Activated CD4-positive, alpha-beta T cell treated with anti-CD3 and anti-CD28 coated beads, Interleukin-2, amount 50 U/mL, for 48 hours (primary cell): ENCODE results near the gene ACOXL.

Experiments used
- DNase-seq, 2 experiments: peaks; one replicate each; pipeline ENCODE4 v3.0.0-alpha.2; 2020

ACOXL gene

DNA sequence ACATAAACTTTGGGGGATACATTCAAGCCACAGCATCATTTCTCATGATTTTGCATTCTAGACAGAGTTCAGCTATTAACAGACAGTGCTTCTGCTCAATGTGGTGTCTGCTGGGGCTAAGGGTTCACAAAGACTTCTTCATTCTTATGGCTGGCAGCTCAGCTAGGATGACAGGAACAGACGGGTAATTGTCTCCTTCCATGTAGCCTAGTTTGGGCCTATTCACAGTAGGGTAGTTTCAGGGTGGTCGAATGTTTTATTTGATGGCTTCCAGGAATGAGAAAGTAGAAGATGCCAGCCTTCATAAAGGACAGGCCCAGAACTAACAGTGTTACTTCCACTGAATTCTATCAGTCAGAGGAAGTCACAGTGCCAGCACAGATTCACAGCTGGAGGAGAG is 362.3 kb downstream of the ACOXL start:
- no peak for DNase-seq

- DNase-seq, result no peak
These were observed 363.1 kb downstream of the ACOXL start for GRCh38 chr2:111095434-111095833.

DNA sequence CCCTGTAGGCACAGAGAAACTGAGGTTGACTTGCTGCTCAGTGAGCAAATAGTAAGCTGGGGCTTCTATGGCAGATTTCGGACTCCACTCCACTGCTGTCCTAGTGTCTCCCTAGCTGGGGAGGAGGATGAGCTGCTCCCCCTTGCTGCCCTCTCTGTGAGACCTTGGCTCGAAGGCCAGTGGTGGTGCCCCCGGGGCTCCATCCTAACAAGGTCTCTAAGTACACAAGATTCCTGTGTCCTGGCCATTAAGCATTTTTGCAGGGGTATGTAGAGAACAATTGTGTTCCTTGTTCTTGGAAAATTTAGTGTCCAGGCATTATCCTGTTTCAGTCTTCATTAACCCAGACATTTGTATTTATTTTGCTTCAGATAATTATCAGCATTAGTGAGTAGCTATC is 367.0 kb downstream of the ACOXL start:
- no peak for DNase-seq

- DNase-seq, result no peak
These were observed 367.9 kb downstream of the ACOXL start for GRCh38 chr2:111100087-111100764.

DNA sequence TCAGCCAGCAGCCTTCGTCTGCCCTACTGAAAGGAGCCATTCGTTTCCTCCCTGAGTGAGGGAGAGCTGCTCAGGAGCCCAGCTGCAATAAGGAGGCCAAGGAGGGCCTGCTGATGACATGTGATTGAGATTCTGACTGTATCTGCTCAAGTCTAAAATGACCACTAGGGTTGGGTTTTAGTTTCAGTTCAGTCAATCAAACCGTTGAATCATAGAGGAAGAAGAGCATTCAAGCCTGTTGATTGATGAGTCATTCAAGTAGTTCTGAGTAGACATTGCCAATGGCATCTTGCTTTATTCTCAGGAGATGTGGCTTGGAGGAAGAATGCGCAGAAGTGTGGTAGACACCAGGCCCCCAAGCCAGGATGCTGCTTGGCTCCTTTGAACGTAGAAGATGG is 368.4 kb downstream of the ACOXL start:
- peak; percentile 16 to 46 for DNase-seq

DNA sequence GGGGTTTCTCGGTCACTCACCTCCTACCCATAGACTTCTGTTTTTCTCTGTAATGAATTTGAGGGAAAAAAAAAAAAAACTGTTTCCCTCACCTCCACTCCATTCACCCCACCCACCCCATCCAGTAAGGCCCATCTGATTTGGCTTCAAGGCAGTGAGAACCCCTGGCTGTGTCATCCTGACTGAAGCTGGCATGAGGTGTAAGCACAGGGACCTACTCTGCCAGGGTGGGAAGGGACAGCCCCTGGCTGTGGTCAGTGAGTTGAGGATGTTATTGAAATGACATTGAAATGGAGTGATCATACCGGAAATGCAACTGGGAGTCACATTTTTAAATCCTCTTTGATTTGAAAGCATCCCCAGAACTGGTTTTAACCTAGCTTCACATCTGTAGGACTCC is 369.2 kb downstream of the ACOXL start:
- DNase-seq, result peak; percentile 20 to 40

- DNase-seq, result no peak
These were observed 369.8 kb downstream of the ACOXL start for GRCh38 chr2:111102216-111102615.

- DNase-seq, result no peak
These were observed 373.6 kb downstream of the ACOXL start for GRCh38 chr2:111105926-111106325.

DNA sequence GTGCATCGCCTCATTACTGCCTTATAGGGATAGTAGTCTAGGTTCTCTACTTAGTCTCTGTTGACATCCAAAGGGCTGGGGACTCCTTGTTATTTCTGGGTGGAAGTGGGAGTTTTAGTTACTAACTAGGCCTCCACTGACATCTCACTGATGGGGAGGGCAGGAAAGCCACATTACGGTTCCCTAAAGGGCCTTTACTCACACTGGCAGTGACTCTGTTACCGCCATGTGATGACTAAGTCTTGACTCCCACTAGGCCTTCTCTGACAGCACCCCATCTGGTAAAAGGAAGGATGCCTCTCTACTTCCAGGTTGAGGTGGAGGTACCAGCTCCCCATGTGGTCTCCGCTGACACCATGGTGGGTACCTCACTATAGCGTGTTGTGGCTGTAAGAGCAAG is 374.3 kb downstream of the ACOXL start:
- peak in 1 of 2 experiments; percentile 23 for DNase-seq

DNA sequence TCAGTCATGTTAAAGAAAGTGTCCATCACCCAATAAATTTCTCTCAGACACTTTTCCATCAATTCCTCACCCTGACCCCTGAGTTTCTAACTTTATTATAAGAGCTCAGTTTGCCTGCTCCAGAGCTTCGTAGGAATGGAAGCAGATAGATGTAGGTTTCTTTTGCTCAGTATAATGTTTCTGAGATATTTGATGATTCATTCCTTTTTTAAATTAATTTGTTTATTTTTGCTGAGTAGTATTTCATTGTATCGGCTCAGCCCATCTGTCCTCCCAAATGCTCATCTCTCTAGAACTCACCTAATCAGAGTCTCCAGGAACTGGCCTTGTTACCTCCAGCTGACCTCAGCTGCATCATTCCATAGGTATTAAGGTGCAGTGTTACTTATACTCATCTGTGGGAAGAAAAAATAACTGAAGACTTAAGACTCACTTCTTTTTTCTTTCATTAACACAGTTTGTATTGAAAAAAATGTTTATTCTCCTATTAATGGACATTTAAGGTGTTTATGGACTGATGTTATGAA is 376.4 kb downstream of the ACOXL start:
- no peak for DNase-seq

DNA sequence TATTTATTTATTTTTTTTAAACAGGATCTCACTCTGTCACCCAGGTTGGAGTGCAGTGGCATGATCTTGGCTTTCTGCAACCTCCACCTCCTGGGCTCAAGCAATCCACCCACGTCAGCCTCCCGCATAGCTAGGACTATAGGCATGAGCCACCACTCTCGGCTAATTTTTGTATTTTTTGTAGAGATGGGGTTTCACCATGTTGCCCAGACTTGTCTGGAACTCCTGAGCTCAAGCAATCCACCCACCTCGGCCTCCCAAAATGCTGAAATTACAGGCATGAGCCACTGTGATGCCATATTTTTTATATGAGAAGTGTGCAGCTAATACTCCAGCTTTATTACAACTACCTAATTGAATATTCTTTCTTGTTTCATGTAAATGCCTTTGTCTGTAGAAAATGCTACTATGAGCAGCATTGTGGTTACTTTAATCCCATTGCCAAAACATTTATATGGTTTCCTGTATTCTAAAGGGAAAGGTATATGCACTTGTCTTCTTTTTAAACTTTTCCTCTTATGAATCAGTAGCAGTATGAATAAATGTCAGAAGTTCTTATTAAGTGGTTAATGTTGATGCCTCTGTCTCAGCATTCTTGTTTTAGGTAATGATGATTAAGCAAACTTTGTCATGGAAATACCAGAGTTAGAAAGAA is 378.9 kb downstream of the ACOXL start:
- peak; percentile 32 to 55 for DNase-seq

- no peak for DNase-seq
These were observed 381.5 kb downstream of the ACOXL start for GRCh38 chr2:111113838-111114237.

GRCh38 chr2:111116011-111116746 is 383.8 kb downstream of the ACOXL start:
- peak; percentile 31 to 45 for DNase-seq

- peak; percentile 73 to 80 for DNase-seq
These were observed 384.6 kb downstream of the ACOXL start for GRCh38 chr2:111116843-111117597.

GRCh38 chr2:111117598-111118480 is 385.5 kb downstream of the ACOXL start:
- DNase-seq, result peak; percentile 45 to 61

GRCh38 chr2:111118481-111118980 is 386.2 kb downstream of the ACOXL start:
- no peak for DNase-seq

DNA sequence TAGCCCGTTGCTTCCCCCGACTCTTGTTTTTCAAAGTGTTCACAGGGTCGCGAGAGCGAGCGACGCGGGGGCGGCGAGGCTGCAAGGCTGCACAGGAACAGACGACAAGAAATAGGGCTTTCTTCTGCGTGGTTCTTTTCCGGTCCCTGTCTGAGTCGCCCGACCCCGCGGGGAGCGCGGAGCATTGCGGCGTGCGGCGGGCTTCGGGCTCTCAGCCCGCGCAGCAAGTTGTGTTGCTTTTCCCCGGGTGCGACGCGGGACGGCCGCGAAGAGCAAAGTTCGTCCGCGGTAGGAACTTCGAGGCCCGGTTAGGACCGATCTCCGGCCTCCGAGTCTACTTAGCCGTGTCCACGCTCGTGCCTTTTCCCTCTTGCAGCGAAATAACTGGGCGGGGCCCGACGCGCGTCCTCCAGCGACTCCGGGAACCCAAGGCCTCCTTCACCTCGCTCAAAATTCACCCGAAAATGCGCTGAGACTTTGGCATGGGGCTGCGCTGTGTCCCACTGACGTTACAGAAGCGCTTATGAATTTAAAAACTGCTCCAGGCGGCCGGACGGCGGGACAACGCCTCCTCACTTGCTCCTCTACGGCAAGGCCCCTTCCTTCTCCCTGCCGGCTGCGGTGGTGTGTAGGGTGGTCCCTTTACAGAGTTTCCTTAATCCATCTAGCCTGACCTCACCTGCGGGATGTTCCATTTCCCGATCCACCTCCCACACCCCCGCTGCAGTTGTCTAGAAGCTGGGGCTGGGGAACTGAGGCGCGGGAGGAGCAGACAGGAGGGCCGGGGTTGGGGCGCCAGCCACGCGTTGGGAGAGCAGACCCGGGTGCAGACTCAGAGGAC is 386.8 kb downstream of the ACOXL start:
- peak; percentile 45 to 52 for DNase-seq

- no peak for DNase-seq
These were observed 387.5 kb downstream of the ACOXL start for GRCh38 chr2:111119822-111120252.

DNA sequence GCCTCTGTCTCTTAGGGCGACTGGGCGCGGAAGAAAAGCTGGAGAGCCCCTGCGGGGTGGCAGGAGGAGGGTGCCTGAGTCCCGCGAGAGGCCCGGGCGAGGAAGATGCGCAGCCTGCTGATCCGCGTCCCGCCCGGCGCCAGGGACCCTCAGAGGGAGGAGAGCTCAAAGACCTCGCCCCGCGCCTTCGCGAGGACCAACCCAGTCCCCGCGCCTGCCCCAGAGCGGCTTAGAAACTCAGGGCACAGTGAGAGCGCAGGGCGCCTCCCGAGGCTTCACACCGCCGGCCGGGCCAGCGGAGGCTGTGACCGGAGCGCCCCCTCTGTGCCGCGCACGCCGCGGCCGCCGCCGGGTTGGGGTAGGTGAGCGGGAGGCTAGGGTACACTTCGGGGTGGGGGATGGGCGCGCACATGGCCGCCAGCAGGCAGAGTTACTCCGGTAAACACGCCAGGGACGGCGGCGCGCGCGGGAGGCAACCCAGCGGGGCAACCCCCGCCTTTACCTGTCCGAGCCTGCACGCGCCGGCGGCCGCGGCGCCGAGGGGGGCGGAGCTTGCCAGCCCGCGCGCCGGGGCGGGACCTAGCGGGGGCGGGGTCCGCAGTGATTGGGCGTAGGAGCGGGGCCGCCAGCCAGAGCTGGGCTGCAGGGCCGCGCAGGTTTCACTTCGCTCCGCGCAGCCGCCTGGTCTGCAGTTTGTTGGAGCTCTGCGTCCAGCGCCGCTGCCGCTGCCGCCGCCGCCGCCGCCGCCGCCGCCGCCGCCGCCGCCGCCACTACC is 388.1 kb downstream of the ACOXL start, which contains the start of gene BCL2L11:
TSS of gene BCL2L11 (plus strand) at position 662 of the 775 bp plus-strand sequence. CDS start 2,832 bp downstream, outside the sequence.
- peak; percentile 87 to 91 for DNase-seq
